ENCODE data around the gene ABHD12.

ABHD12 gene

DNA sequence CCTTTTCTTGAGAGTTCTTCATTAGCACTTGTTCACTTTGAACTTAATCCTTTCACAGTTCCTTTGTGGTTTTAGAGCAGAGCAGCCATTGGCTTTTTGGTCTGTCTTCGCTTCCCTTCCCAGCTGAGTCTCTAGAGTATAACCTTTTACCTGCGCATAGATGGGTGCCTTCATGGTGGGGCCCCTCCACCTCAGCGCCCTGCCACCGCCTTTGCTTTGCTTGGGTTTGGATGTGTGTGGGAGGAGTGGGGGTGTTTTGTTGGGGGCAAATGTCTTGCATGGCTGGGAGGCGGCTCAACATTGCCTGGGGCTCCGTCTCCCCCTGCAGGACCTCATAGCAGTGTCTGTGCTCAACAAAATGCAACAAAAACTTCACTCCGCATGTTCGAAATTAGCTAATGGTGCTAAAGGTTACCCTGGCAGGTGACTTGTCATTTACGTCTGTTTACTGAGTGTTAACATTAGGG is 130.8 kb downstream of the ABHD12 start:
- no peaks in the 10 kb centered on the region for H3K4me1 ChIP-seq (ENCODE audit: insufficient read depth, poor library complexity, severe bottlenecking)
- no peak overlapping the region for H3K4me3 ChIP-seq (ENCODE audit: severe bottlenecking)
- no peak for DNase-seq (ENCODE audit: low spot score)
- H3K27me3 ChIP-seq (ENCODE audit: insufficient read depth, poor library complexity, severe bottlenecking) = no peaks in the 10 kb centered on the region
- H3K27ac ChIP-seq (ENCODE audit: poor library complexity, severe bottlenecking) = no peak overlapping the region
- no peaks in the 10 kb centered on the region for H3K9me3 ChIP-seq (ENCODE audit: severe bottlenecking)
- TF ChIP-seq, protein P1, sequence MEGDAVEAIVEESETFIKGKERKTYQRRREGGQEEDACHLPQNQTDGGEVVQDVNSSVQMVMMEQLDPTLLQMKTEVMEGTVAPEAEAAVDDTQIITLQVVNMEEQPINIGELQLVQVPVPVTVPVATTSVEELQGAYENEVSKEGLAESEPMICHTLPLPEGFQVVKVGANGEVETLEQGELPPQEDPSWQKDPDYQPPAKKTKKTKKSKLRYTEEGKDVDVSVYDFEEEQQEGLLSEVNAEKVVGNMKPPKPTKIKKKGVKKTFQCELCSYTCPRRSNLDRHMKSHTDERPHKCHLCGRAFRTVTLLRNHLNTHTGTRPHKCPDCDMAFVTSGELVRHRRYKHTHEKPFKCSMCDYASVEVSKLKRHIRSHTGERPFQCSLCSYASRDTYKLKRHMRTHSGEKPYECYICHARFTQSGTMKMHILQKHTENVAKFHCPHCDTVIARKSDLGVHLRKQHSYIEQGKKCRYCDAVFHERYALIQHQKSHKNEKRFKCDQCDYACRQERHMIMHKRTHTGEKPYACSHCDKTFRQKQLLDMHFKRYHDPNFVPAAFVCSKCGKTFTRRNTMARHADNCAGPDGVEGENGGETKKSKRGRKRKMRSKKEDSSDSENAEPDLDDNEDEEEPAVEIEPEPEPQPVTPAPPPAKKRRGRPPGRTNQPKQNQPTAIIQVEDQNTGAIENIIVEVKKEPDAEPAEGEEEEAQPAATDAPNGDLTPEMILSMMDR (IDR thresholded peaks at IDR 0.05; ENCODE audit: poor library complexity, severe bottlenecking) = no peak
- ATAC-seq (ENCODE audit: low read depth) = no peak
- H3K36me3 ChIP-seq (ENCODE audit: low read depth) = peaks cover 61% of the 10 kb centered on the region

DNA sequence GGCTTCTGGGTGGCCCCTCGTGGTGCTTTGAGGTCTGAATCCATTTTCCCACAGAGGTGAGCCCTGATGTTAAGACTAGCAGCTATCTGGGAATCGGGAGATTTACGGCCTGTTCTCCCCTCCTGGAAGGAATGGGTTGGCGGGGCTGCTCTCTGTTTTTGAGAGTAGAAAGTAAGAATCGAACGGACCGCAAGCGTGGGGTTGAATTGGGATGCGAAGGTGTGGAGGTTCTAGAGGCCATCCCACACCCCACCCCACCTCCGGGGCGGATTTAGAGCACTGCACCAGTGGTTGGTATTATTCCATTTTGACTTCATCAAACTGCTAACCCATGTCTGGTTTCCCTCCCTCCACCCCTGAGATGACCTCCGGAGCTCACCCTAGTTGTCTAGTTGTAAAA is 131.3 kb downstream of the ABHD12 start:
- DNase-seq (ENCODE audit: low spot score) (no peak), ATAC-seq (ENCODE audit: low read depth) (no peak)
- TF ChIP-seq, protein P1 (IDR thresholded peaks at IDR 0.05; ENCODE audit: poor library complexity, severe bottlenecking) = no peak
- no peak overlapping the region for H3K27ac ChIP-seq (ENCODE audit: poor library complexity, severe bottlenecking)
- no peak overlapping the region for H3K4me3 ChIP-seq (ENCODE audit: severe bottlenecking)
- H3K9me3 ChIP-seq (ENCODE audit: severe bottlenecking) = no peaks in the 10 kb centered on the region
- no peaks in the 10 kb centered on the region for H3K4me1 ChIP-seq (ENCODE audit: insufficient read depth, poor library complexity, severe bottlenecking)
- H3K27me3 ChIP-seq (ENCODE audit: insufficient read depth, poor library complexity, severe bottlenecking) = no peaks in the 10 kb centered on the region
- peaks cover 65% of the 10 kb centered on the region for H3K36me3 ChIP-seq (ENCODE audit: low read depth)

DNA sequence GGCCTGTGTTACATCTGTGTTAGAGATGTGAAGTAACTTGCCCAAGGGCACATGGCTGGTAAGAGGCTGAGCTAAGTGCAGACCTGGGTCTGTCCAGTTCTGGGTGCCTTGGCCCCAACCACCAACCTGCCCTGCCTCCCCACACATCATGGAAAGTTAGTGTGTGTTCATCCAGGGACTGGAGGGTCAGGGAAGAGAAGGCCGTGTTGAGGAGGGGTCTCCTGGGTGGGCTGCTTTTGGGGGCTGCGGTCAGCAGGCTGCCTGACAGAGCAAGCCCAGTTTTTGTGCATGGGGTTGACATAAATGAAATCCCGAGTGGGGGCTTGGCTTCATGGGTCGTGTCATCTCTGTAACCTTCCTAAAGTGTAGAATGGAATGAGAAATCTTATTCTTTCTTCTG is 131.8 kb downstream of the ABHD12 start:
- Histone ChIP-seq H3K4me1 (ENCODE audit: insufficient read depth, poor library complexity, severe bottlenecking) (no peaks in the 10 kb centered on the region), H3K36me3 (ENCODE audit: low read depth) (peaks cover 71% of the 10 kb centered on the region), H3K27ac (ENCODE audit: poor library complexity, severe bottlenecking) (no peak overlapping the region), H3K4me3 (ENCODE audit: severe bottlenecking) (no peak overlapping the region), H3K27me3 (ENCODE audit: insufficient read depth, poor library complexity, severe bottlenecking) (no peaks in the 10 kb centered on the region), H3K9me3 (ENCODE audit: severe bottlenecking) (no peaks in the 10 kb centered on the region)
- TF ChIP-seq, protein P1 (IDR thresholded peaks at IDR 0.05; ENCODE audit: poor library complexity, severe bottlenecking) = no peak
- DNase-seq (ENCODE audit: low spot score) (no peak), ATAC-seq (ENCODE audit: low read depth) (peak; percentile 21; the same call in 1 of the 3 replicates)

DNA sequence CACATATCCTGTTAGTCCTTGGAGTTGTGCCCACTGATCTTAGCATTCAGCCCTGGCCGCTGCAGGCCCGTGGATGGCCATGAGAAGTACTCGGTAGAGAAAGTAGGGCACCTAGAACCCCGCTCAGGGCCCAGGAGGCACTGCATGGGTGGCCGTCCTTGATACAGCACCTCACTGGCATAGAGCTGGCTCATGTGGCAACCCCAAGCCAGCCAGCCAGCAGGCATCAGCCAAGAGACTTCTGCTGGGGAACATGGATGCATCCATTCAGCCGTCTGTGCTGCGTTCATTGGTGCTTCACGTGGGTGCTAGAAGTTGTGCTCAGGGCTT is 132.2 kb downstream of the ABHD12 start:
- Histone ChIP-seq H3K27ac (ENCODE audit: poor library complexity, severe bottlenecking) (no peak overlapping the region), H3K4me1 (ENCODE audit: insufficient read depth, poor library complexity, severe bottlenecking) (no peaks in the 10 kb centered on the region), H3K27me3 (ENCODE audit: insufficient read depth, poor library complexity, severe bottlenecking) (no peaks in the 10 kb centered on the region), H3K36me3 (ENCODE audit: low read depth) (peaks cover 74% of the 10 kb centered on the region), H3K4me3 (ENCODE audit: severe bottlenecking) (no peak overlapping the region), H3K9me3 (ENCODE audit: severe bottlenecking) (no peaks in the 10 kb centered on the region)
- TF ChIP-seq, protein P1 (IDR thresholded peaks at IDR 0.05; ENCODE audit: poor library complexity, severe bottlenecking) = no peak
- ATAC-seq (ENCODE audit: low read depth) = no peak
- DNase-seq (ENCODE audit: low spot score) = no peak

DNA sequence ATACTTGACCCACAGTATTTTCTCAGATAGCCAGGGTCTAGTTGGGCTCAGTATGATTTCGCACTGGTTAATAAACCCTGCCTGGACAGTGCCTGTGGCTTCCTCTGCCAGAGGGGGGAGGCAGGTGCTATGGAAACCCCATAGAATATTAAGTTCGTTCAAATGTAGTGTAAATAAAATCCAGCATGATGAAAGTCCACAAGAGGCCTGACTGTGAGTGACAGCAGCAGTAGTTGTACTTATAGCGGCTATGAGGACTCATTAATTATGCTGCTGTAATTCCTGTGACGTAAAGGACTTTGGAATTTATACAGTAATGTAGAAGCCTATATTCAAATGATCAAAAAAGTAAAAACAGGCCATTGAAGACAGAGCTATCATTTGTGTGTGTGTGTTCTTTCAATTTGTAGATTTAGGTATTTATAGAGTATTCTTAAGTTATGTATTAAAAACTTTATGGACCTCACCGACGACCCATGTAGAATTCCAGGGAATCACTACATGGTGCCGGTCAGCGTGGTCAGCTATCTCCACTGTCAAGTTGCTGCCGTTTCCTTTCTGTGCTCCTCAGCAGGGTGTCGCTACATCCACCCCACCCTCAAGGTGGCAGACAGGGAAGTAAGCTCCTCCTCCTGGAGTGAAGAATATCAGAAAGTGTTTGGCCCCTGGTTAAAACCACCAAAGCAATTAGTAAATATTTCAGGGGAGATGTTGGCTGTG is 132.7 kb downstream of the ABHD12 start:
- no peak for DNase-seq (ENCODE audit: low spot score)
- H3K27me3 ChIP-seq (ENCODE audit: insufficient read depth, poor library complexity, severe bottlenecking) = no peaks in the 10 kb centered on the region
- peaks cover 77% of the 10 kb centered on the region for H3K36me3 ChIP-seq (ENCODE audit: low read depth)
- no peak overlapping the region for H3K27ac ChIP-seq (ENCODE audit: poor library complexity, severe bottlenecking)
- H3K4me1 ChIP-seq (ENCODE audit: insufficient read depth, poor library complexity, severe bottlenecking) = no peaks in the 10 kb centered on the region
- H3K9me3 ChIP-seq (ENCODE audit: severe bottlenecking) = no peaks in the 10 kb centered on the region
- ATAC-seq (ENCODE audit: low read depth) = no peak
- H3K4me3 ChIP-seq (ENCODE audit: severe bottlenecking) = no peak overlapping the region
- TF ChIP-seq, protein P1 (IDR thresholded peaks at IDR 0.05; ENCODE audit: poor library complexity, severe bottlenecking) = no peak
